H1 (cell line): ENCODE results near the gene PXN. TPM values are rescaled to one million over a fixed set of nuclear protein-coding genes. Genes with fewer than 3 reads are reported as not detected.

ENCODE experiments used
- ASH2L ChIP-seq: fragments of 200-600, 300-600 bp; sonication (generic); IDR thresholded peaks from one replicate; pipeline ENCODE4 v1.7.1; 2017; ENCODE audit warnings: low read length
- BACH1 ChIP-seq: IDR thresholded peaks from 2 replicates; pipeline ENCODE4 v1.6.1; 2012; ENCODE audit warnings: low read length, improper control_type of control experiment
- CHD1 ChIP-seq: IDR thresholded peaks from 2 replicates; pipeline ENCODE4 v1.6.1; 2012; ENCODE audit warnings: low read depth, low read length, improper control_type of control experiment
- CHD2 ChIP-seq: IDR thresholded peaks from 2 replicates; pipeline ENCODE4 v1.6.1; 2012; ENCODE audit warnings: low read length, improper control_type of control experiment
- CTBP2 ChIP-seq: IDR thresholded peaks from 2 replicates; pipeline ENCODE4 v1.7.0; 2011; ENCODE audit warnings: borderline replicate concordance, mild to moderate bottlenecking, moderate library complexity, mixed read lengths, low read length; ENCODE audit not compliant: insufficient read depth, insufficient read length
- E2F6 ChIP-seq: IDR thresholded peaks from 2 replicates; pipeline ENCODE4 v1.6.1; 2012; ENCODE audit warnings: inconsistent platforms
- EP300 ChIP-seq, 2 experiments: IDR thresholded peaks; 1 replicate in 1 of 2; 2 replicates in 1 of 2; pipeline ENCODE4 v1.6.1; 2011 to 2012; ENCODE audit warnings: low read depth in 2 of 2, low read length in 2 of 2, mild to moderate bottlenecking in 2 of 2, borderline replicate concordance in 1 of 2, inconsistent platforms in 1 of 2, moderate library complexity in 1 of 2
- FOSL1 ChIP-seq: IDR thresholded peaks from 2 replicates; pipeline ENCODE4 v1.6.1; 2011; ENCODE audit warnings: mild to moderate bottlenecking, low read depth, low read length, moderate library complexity; ENCODE audit not compliant: insufficient read depth
- GABPA ChIP-seq: IDR thresholded peaks from 2 replicates; pipeline ENCODE4 v1.6.1; 2011; ENCODE audit warnings: mild to moderate bottlenecking, low read length, moderate library complexity, borderline replicate concordance; ENCODE audit not compliant: insufficient read depth
- GTF2F1 ChIP-seq: IDR thresholded peaks from 2 replicates; pipeline ENCODE4 v1.6.1; 2012; ENCODE audit warnings: low read depth, low read length, improper control_type of control experiment, borderline replicate concordance
- HDAC6 ChIP-seq: IDR thresholded peaks from one replicate; pipeline ENCODE4 v1.7.1; 2012; ENCODE audit warnings: low read depth, mild to moderate bottlenecking, inconsistent platforms, low read length, moderate library complexity
- JUN ChIP-seq: IDR thresholded peaks from 2 replicates; pipeline ENCODE4 v1.6.1; 2011; ENCODE audit warnings: low read depth, mild to moderate bottlenecking, improper control_type of control experiment, low read length
- KDM4A ChIP-seq: IDR thresholded peaks from one replicate; pipeline ENCODE4 v1.7.1; 2012; ENCODE audit warnings: low read depth, mild to moderate bottlenecking, moderate library complexity, low read length, inconsistent platforms; ENCODE audit not compliant: severe bottlenecking
- MAFK ChIP-seq: IDR thresholded peaks from 2 replicates; pipeline ENCODE4 v1.6.1; 2012; ENCODE audit warnings: low read depth, mild to moderate bottlenecking, improper control_type of control experiment, low read length
- NRF1 ChIP-seq: IDR thresholded peaks from 2 replicates; pipeline ENCODE4 v1.6.1; 2011; ENCODE audit warnings: mild to moderate bottlenecking, low read depth, low read length, improper control_type of control experiment
- PHF8 ChIP-seq: fragments of 200-600 bp; sonication (generic); conservative IDR thresholded peaks from 2 replicates; pipeline ENCODE4 v1.7.1; 2012; ENCODE audit warnings: low read depth, mild to moderate bottlenecking, inconsistent platforms, low read length, moderate library complexity
- RAD21 ChIP-seq, 2 experiments: IDR thresholded peaks in 1 of 2; conservative IDR thresholded peaks in 1 of 2; 2 replicates each; pipeline ENCODE4 v1.6.1; 2011; ENCODE audit warnings: low read depth in 2 of 2, low read length in 2 of 2, improper control_type of control experiment in 1 of 2, inconsistent platforms in 1 of 2, mild to moderate bottlenecking in 1 of 2, moderate library complexity in 1 of 2
- RNF2 ChIP-seq: fragments of 200-900, 300-1000 bp; sonication (generic); IDR thresholded peaks from 2 replicates; pipeline ENCODE4 v1.7.1; 2016; ENCODE audit warnings: borderline replicate concordance, low read depth, mild to moderate bottlenecking, antibody characterized with exemption, low read length; ENCODE audit not compliant: poor library complexity, severe bottlenecking; ENCODE audit errors: missing control alignments
- SIRT6 ChIP-seq: IDR thresholded peaks from one replicate; pipeline ENCODE4 v1.7.1; 2012; ENCODE audit warnings: low read length, inconsistent platforms
- SP4 ChIP-seq: IDR thresholded peaks from 2 replicates; pipeline ENCODE4 v1.6.1; 2012; ENCODE audit warnings: low read length, inconsistent platforms
- SRF ChIP-seq: IDR thresholded peaks from 2 replicates; pipeline ENCODE4 v1.6.1; 2011; ENCODE audit warnings: mild to moderate bottlenecking, low read depth, low read length, moderate library complexity
- TAF7 ChIP-seq: optimal IDR thresholded peaks from 2 replicates; pipeline ENCODE3; 2011; ENCODE audit warnings: low read depth, mild to moderate bottlenecking, inconsistent platforms, low read length, moderate library complexity, borderline replicate concordance
- polyA plus RNA-seq, 7 experiments: library from polyadenylated mRNA; depleted of rRNA in 3 of 7; stranded (reverse) in 5 of 7; unstranded in 2 of 7; fragments of >200 nt in 5 of 7; fragments of 200-250 nt in 2 of 7; gene quantifications; 1 replicate in 5 of 7; 2 replicates in 1 of 7; 4 replicates in 1 of 7; pipeline versions ENCODE4 v1.2.1 to v1.2.3, GENCODE V29; 2011 to 2013; ENCODE audit warnings: missing spikeins in 2 of 7, mixed read lengths in 2 of 7
- total RNA-seq: library from RNA; stranded (reverse); fragmentation: NEBNext Ultra II Directional; extraction: Animal tissue kit (Norgen Biotek cat#: 25700); gene quantifications from 2 replicates; pipeline ENCODE4 v1.2.1, GENCODE V29; 2021

The PXN gene
- total and polyA plus RNA-seq, 2 of the 8 experiments (the other 6 are each of a cell fraction or from before 2014, with no cell fraction given), result 51.0 to 105 TPM

- TF ChIP-seq ASH2L (peak; percentile 44), SIRT6 (no peak), CHD1 (peak; percentile 83; the same call in 1 of the 2 replicates), BACH1 (no peak), RNF2 (no peak), SRF (no peak), CTBP2 (no peak), GABPA (no peak), RAD21 (IDR thresholded peaks at IDR 0.05 in 1 of 2, conservative IDR thresholded peaks at IDR 0.05 in 1 of 2; ENCODE audit: low read depth in 2 of 2, low read length in 2 of 2) (peak in 1 of 2 experiments; percentile 26; a peak in 1 of 4 replicates), EP300 (IDR thresholded peaks at IDR 0.05; ENCODE audit: borderline replicate concordance in 1 of 2, low read depth in 2 of 2, low read length in 2 of 2) (peak in 1 of 2 experiments; percentile 88; a peak in 1 of 3 replicates), GTF2F1 (no peak), TAF7 (no peak), KDM4A (peak; percentile 75), CHD2 (no peak), HDAC6 (no peak), PHF8 (peak; percentile 36; the same call in 1 of the 2 replicates), FOSL1 (no peak), E2F6 (no peak), MAFK (no peak), JUN (no peak), SP4 (0 out of 2 replicates have a peak, but pooled peaks have one; percentile 50), NRF1 (no peak)
- TF ChIP-seq, all 59 proteins: peak for 19
These were observed 36.7 kb upstream of the PXN start, which contains the start of gene SIRT4 (continued) for GRCh38 chr12:120301962-120302815.
